OCI-LY1 (cell line): Measurements from ENCODE around the gene TULP4.

Source experiments
- EZH2 ChIP-seq: fragments of 200-600 bp; sonication (generic), shearing (Covaris generic); IDR thresholded peaks from 2 replicates; pipeline ENCODE4 v1.8.0; 2017; ENCODE audit warnings: borderline replicate concordance, mixed run types, mild to moderate bottlenecking, antibody characterized with exemption, low read length, moderate library complexity, mixed read lengths
- TF ChIP-seq, protein P1 (sequence below): fragments of 200-600 bp; sonication (generic), shearing (Covaris generic); IDR thresholded peaks from 2 replicates; pipeline ENCODE4 v1.5.1; 2017; ENCODE audit warnings: mild to moderate bottlenecking, antibody characterized with exemption, low read length, moderate library complexity, mixed read lengths

DNA sequence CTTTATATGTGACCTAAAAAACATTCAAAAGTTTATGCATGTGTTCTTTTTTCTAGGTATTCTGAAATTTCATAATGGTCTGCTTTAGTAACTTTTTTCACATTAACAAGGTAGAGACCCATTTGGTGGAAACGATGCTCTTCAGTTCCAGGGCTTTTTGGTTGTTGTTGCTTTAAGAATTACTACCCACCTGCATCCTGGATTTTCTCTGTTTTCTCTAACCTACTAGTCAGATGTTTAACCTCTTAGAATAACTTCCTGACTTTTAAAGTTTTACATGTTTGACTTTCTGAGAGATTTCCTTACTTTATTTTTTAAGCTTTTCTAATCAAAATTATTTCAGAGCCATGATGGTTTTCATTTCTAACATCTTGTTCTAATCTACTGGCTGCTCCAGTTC lies 14.9 kb downstream of the TULP4 start:
- TF ChIP-seq, protein P1, sequence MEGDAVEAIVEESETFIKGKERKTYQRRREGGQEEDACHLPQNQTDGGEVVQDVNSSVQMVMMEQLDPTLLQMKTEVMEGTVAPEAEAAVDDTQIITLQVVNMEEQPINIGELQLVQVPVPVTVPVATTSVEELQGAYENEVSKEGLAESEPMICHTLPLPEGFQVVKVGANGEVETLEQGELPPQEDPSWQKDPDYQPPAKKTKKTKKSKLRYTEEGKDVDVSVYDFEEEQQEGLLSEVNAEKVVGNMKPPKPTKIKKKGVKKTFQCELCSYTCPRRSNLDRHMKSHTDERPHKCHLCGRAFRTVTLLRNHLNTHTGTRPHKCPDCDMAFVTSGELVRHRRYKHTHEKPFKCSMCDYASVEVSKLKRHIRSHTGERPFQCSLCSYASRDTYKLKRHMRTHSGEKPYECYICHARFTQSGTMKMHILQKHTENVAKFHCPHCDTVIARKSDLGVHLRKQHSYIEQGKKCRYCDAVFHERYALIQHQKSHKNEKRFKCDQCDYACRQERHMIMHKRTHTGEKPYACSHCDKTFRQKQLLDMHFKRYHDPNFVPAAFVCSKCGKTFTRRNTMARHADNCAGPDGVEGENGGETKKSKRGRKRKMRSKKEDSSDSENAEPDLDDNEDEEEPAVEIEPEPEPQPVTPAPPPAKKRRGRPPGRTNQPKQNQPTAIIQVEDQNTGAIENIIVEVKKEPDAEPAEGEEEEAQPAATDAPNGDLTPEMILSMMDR, result no peak
- TF ChIP-seq EZH2, result no peak
